ENCODE results near the gene MED28. TPM values are rescaled to one million over a fixed set of nuclear protein-coding genes. Genes with fewer than 3 reads are reported as not detected.

MED28 gene
- polyA plus RNA-seq, 1 donor (not counting 4 experiments of a cell fraction or from before 2014, with no cell fraction given): 22.5 TPM

- no peaks in the 10 kb centered on the region for H4K20me1 ChIP-seq (ENCODE audit: control insufficient read depth, extremely low read depth, insufficient read depth, low read length)
- no peak overlapping the region for H3K9ac ChIP-seq (ENCODE audit: control insufficient read depth, extremely low read depth, insufficient read depth, low read length)
- no peaks in the 10 kb centered on the region for H3K9me1 ChIP-seq (ENCODE audit: control insufficient read depth, extremely low read depth, insufficient read depth, low read length)
- no peak overlapping the region for H3K27ac ChIP-seq (ENCODE audit: control insufficient read depth, insufficient read depth, low read length)
- no peak overlapping the region for H3K4me3 ChIP-seq (ENCODE audit: control insufficient read depth in 2 of 3, extremely low read depth in 1 of 3, insufficient read depth in 2 of 3, low read depth in 1 of 3, low read length in 3 of 3)
- dilution Hi-C loops (cut with MboI; ENCODE audit: extremely low pct_ligation_motif_present, low sequenced_read_pairs): no loop called here
- peaks cover 26% of the 10 kb centered on the region in 2 experiments for H3K36me3 ChIP-seq (ENCODE audit: control insufficient read depth in 2 of 2, extremely low read depth in 1 of 2, insufficient read depth in 2 of 2, low read length in 2 of 2)
- TF ChIP-seq EZH2 (IDR thresholded peaks at IDR 0.05; ENCODE audit: low read length): no peak
- no peak for TF ChIP-seq CTCF (optimal IDR thresholded peaks at IDR 0.05 in 1 of 3, IDR thresholded peaks at IDR 0.05 in 1 of 3, conservative IDR thresholded peaks at IDR 0.05 in 1 of 3; ENCODE audit: extremely low read depth in 1 of 3, insufficient read depth in 2 of 3, low read length in 3 of 3)
- H3K79me2 ChIP-seq (ENCODE audit: control insufficient read depth, insufficient read depth, low read length): peaks cover 11% of the 10 kb centered on the region
- no peaks in the 10 kb centered on the region for H3K9me3 ChIP-seq (ENCODE audit: control insufficient read depth, low read depth, low read length)
- H3K27me3 ChIP-seq (ENCODE audit: control insufficient read depth, extremely low read depth, insufficient read depth, low read length): no peaks in the 10 kb centered on the region
- FAIRE-seq: no peak
- DNase-seq (ENCODE audit: low read depth, low spot score): no peak
- H3K4me1 ChIP-seq (ENCODE audit: control insufficient read depth, extremely low read depth, insufficient read depth, low read length): peaks cover 4% of the 10 kb centered on the region
- no peak overlapping the region for H3K4me2 ChIP-seq (ENCODE audit: control insufficient read depth, extremely low read depth, insufficient read depth, low read depth, low read length)
- H2AFZ ChIP-seq (ENCODE audit: control insufficient read depth, low read length): no peak overlapping the region
Measured at GRCh38 chr4:17583276-17583675, 31.2 kb upstream of the MED28 start.

GRCh38 chr4:17583941-17584340, 30.5 kb upstream of the MED28 start:
- no peaks in the 10 kb centered on the region for H3K4me1 ChIP-seq (ENCODE audit: control insufficient read depth, extremely low read depth, insufficient read depth, low read length)
- no peaks in the 10 kb centered on the region for H4K20me1 ChIP-seq (ENCODE audit: control insufficient read depth, extremely low read depth, insufficient read depth, low read length)
- H3K36me3 ChIP-seq (ENCODE audit: control insufficient read depth in 2 of 2, extremely low read depth in 1 of 2, insufficient read depth in 2 of 2, low read length in 2 of 2): peaks cover 26 to 28% of the 10 kb centered on the region in 2 experiments
- no peaks in the 10 kb centered on the region for H3K9me3 ChIP-seq (ENCODE audit: control insufficient read depth, low read depth, low read length)
- no peak for FAIRE-seq
- H3K79me2 ChIP-seq (ENCODE audit: control insufficient read depth, insufficient read depth, low read length): peaks cover 6% of the 10 kb centered on the region
- H2AFZ ChIP-seq (ENCODE audit: control insufficient read depth, low read length): no peak overlapping the region
- dilution Hi-C loops (cut with MboI; ENCODE audit: extremely low pct_ligation_motif_present, low sequenced_read_pairs): no loop called here
- H3K27me3 ChIP-seq (ENCODE audit: control insufficient read depth, extremely low read depth, insufficient read depth, low read length): no peaks in the 10 kb centered on the region
- no peak overlapping the region for H3K9ac ChIP-seq (ENCODE audit: control insufficient read depth, extremely low read depth, insufficient read depth, low read length)
- DNase-seq (ENCODE audit: low read depth, low spot score): no peak
- no peak overlapping the region for H3K4me3 ChIP-seq (ENCODE audit: control insufficient read depth in 2 of 3, extremely low read depth in 1 of 3, insufficient read depth in 2 of 3, low read depth in 1 of 3, low read length in 3 of 3)
- no peaks in the 10 kb centered on the region for H3K9me1 ChIP-seq (ENCODE audit: control insufficient read depth, extremely low read depth, insufficient read depth, low read length)
- H3K4me2 ChIP-seq (ENCODE audit: control insufficient read depth, extremely low read depth, insufficient read depth, low read depth, low read length): no peak overlapping the region
- TF ChIP-seq EZH2 (IDR thresholded peaks at IDR 0.05; ENCODE audit: low read length) (no peak), CTCF (optimal IDR thresholded peaks at IDR 0.05 in 1 of 3, IDR thresholded peaks at IDR 0.05 in 1 of 3, conservative IDR thresholded peaks at IDR 0.05 in 1 of 3; ENCODE audit: extremely low read depth in 1 of 3, insufficient read depth in 2 of 3, low read length in 3 of 3) (no peak)
- no peak overlapping the region for H3K27ac ChIP-seq (ENCODE audit: control insufficient read depth, insufficient read depth, low read length)

All from keratinocyte (primary cell).